GM06990 (cell line): Measurements from ENCODE around the gene AGAP3.

Experiments
- DNase-seq: peaks from one replicate; pipeline ENCODE4 v3.0.0-alpha.2; 2011; ENCODE audit not compliant: insufficient read length; ENCODE audit errors: extremely low read depth
- H3K27me3 ChIP-seq: replicated peaks from 2 replicates; pipeline ENCODE4 v1.6.0; 2011; ENCODE audit warnings: low read length; ENCODE audit not compliant: control insufficient read depth, insufficient read depth
- H3K36me3 ChIP-seq: 2 replicates; pipeline ENCODE4 v1.5.1; 2011; ENCODE audit warnings: low read length; ENCODE audit not compliant: control insufficient read depth, insufficient read depth
- H3K4me3 ChIP-seq: replicated peaks from 2 replicates; pipeline ENCODE4 v1.5.1; 2011; ENCODE audit warnings: low read depth, mild to moderate bottlenecking, control low read depth, low read length
- CTCF ChIP-seq: IDR thresholded peaks from 2 replicates; pipeline ENCODE4 v1.5.1; 2011; ENCODE audit warnings: low read length, control low read depth, mild to moderate bottlenecking, inconsistent platforms; ENCODE audit not compliant: insufficient read depth, poor library complexity, severe bottlenecking

The AGAP3 gene

GRCh38 chr7:151060113-151060415 lies 26.2 kb upstream of the AGAP3 start:
- DNase-seq: no peak
- no peak for TF ChIP-seq CTCF
- H3K36me3 ChIP-seq: peaks cover 3% of the 10 kb centered on the region
- H3K4me3 ChIP-seq: peak overlapping the region; percentile 75
- H3K27me3 ChIP-seq: no peaks in the 10 kb centered on the region

- peaks cover 6% of the 10 kb centered on the region for H3K36me3 ChIP-seq
- peak; percentile 8 for TF ChIP-seq CTCF
- H3K4me3 ChIP-seq: peak overlapping the region; percentile 75
- DNase-seq: no peak
- H3K27me3 ChIP-seq: no peaks in the 10 kb centered on the region
These were observed 25.7 kb upstream of the AGAP3 start for GRCh38 chr7:151060416-151061212.

GRCh38 chr7:151061213-151062110 lies 24.8 kb upstream of the AGAP3 start:
- Histone ChIP-seq H3K4me3 (peak overlapping the region; percentile 75), H3K27me3 (no peaks in the 10 kb centered on the region), H3K36me3 (peaks cover 8% of the 10 kb centered on the region)
- no peak for TF ChIP-seq CTCF
- no peak for DNase-seq

- Histone ChIP-seq H3K36me3 (peaks cover 10% of the 10 kb centered on the region), H3K27me3 (no peaks in the 10 kb centered on the region)
These were observed 24.2 kb upstream of the AGAP3 start for GRCh38 chr7:151062111-151062398.

More at GRCh38 chr7:151062111-151062398, 24.2 kb upstream of the AGAP3 start:
- no peak for DNase-seq
- no peak for TF ChIP-seq CTCF
- no peak overlapping the region for H3K4me3 ChIP-seq
